GM20000 (cell line): ENCODE results near the gene USP20.

Experiments used
- DNase-seq: peaks from one replicate; pipeline ENCODE4 v3.0.0; 2012; ENCODE audit warnings: low spot score
- TF ChIP-seq, protein P1 (sequence below): IDR thresholded peaks from 2 replicates; pipeline ENCODE4 v1.5.1; 2012; ENCODE audit warnings: mild to moderate bottlenecking, control low read depth; ENCODE audit errors: extremely low read depth, missing control alignments

USP20 gene

GRCh38 chr9:129907201-129907600 lies 71.9 kb downstream of the USP20 start:
- TF ChIP-seq, protein P1, sequence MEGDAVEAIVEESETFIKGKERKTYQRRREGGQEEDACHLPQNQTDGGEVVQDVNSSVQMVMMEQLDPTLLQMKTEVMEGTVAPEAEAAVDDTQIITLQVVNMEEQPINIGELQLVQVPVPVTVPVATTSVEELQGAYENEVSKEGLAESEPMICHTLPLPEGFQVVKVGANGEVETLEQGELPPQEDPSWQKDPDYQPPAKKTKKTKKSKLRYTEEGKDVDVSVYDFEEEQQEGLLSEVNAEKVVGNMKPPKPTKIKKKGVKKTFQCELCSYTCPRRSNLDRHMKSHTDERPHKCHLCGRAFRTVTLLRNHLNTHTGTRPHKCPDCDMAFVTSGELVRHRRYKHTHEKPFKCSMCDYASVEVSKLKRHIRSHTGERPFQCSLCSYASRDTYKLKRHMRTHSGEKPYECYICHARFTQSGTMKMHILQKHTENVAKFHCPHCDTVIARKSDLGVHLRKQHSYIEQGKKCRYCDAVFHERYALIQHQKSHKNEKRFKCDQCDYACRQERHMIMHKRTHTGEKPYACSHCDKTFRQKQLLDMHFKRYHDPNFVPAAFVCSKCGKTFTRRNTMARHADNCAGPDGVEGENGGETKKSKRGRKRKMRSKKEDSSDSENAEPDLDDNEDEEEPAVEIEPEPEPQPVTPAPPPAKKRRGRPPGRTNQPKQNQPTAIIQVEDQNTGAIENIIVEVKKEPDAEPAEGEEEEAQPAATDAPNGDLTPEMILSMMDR, result no peak
- no peak for DNase-seq

DNA sequence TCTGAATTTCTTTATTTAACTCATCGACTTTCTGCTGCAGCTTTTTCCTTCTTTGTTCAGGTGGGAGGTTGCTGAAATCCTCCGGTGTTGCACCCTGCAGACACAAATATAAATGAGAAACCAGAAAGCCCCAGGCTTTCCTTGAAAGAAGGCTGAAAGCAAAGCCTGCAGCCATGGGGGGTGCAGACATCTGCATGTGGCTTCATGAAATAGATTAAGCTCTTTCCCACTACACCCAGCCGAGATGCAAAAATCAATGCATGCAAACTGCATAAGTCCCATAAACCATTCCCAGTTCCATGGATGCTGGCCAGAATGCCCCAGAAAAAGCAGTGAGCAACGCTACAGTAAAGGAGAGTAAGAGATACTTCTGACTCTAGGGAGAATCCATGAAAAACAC lies 73.6 kb downstream of the USP20 start:
- TF ChIP-seq, protein P1, result no peak
- DNase-seq, result no peak

DNA sequence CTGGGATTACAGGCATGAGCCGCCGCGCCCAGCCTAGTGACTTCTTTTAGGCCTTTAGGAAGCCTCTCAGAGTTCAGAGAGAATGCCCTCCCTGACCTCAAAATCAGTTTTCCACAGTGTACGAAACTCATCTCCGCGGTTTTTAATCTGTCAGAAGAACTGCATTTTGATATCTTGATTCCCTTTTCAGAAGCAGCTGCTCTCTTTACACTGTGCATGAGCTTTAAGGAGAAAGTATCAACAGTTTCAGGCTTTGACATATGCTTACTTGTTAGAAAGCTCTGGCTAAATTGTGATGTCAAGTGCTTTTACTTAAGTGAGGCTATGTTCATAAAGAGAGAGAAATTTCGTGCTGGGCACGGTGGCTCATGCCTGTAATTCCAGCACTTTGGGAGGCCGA lies 74.6 kb downstream of the USP20 start:
- TF ChIP-seq, protein P1, result no peak
- DNase-seq, result no peak

GRCh38 chr9:129910628-129911567 lies 75.6 kb downstream of the USP20 start:
- no peak for DNase-seq

GRCh38 chr9:129914051-129914450 lies 78.8 kb downstream of the USP20 start:
- no peak for DNase-seq
- TF ChIP-seq, protein P1, result no peak

More at GRCh38 chr9:129910628-129911567, 75.6 kb downstream of the USP20 start:
- TF ChIP-seq, protein P1, result no peak

DNA sequence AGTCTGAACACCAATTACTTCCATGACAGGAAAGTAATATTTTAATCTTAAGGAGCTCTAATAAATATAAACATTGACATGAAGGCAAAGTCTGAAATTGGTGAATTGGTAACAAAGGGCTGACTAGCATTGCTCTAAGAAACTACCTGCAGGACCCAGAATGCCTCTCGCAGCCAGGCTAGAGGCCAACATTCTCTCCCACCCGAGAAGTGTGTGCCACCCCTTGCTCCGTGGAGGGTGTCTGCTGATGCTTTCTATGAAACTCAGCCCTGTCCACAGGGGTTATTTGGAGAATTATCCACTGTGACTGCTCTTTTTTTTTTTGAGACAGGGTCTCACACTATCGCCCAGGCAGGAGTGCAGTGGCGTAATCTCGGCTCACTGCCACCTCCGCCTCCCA lies 81.4 kb downstream of the USP20 start:
- TF ChIP-seq, protein P1, result no peak
- DNase-seq, result no peak

- TF ChIP-seq, protein P1, result no peak
- no peak for DNase-seq
Observed at GRCh38 chr9:129918296-129918950, 83.2 kb downstream of the USP20 start.
